ENCODE results near the gene CPHXL2. TPM values are rescaled to one million over a fixed set of nuclear protein-coding genes. Genes with fewer than 3 reads are reported as not detected.
A peak's percentile ranks its signal among the peaks of the same experiment; 100 is the strongest.

Gene CPHXL2
- total and polyA plus RNA-seq, 11 donors, result not detected

DNA sequence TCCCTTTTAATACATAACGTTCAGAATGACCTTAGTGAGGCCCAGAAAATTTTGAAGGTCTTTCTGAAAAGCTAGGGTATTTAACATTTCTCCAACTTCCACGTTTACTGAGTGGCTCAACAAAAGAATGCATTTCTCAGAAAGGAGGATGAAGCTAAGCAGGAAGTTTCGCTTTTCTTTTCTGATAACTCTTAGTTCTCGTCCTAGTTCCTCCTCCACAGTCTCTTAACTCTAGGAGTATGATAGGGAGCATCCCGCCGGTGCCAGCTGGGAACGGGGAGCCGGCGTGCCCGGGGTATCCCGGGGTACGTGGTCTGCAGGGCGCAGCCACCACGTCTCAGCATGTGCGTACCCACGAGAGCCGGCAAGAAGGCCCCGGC, 29.7 kb downstream of the CPHXL2 start:
- peak in 3 of 4 donors; percentile 25 to 45 (median 34) for ATAC-seq
- H3K9me3 ChIP-seq, result no peaks in the 10 kb centered on the region
- TF ChIP-seq CTCF (IDR thresholded peaks at IDR 0.05) (no peak), POLR2A (IDR thresholded peaks at IDR 0.05) (no peak)
- peaks cover 21 to 59% (median 43%) of the 10 kb centered on the region in 12 donors for H3K4me1 ChIP-seq
- H3K27ac ChIP-seq, result peak overlapping the region in 11 of 12 donors; percentile 94 to 99 (median 98)
- no peaks in the 10 kb centered on the region for H3K27me3 ChIP-seq
- intact Hi-C loops (cut with DNase I), result loop anchor here in 6 of 10 donors (1.0 to 10.0 kb wide), 4 partner anchors 24 to 118 kb away; partner anchors contain the start of gene ADAT1 (in 4 of the 6)
- peaks cover 0 to 40% (median 32%) of the 10 kb centered on the region in 9 donors for H3K36me3 ChIP-seq
- peak overlapping the region; percentile 85 to 99 (median 95) for H3K4me3 ChIP-seq
- no peak for DNase-seq
- WGBS, 4 donors, result 0 to 1% (median 0%) methylated on average over 11 to 18 of the region's 18 CpGs

DNA sequence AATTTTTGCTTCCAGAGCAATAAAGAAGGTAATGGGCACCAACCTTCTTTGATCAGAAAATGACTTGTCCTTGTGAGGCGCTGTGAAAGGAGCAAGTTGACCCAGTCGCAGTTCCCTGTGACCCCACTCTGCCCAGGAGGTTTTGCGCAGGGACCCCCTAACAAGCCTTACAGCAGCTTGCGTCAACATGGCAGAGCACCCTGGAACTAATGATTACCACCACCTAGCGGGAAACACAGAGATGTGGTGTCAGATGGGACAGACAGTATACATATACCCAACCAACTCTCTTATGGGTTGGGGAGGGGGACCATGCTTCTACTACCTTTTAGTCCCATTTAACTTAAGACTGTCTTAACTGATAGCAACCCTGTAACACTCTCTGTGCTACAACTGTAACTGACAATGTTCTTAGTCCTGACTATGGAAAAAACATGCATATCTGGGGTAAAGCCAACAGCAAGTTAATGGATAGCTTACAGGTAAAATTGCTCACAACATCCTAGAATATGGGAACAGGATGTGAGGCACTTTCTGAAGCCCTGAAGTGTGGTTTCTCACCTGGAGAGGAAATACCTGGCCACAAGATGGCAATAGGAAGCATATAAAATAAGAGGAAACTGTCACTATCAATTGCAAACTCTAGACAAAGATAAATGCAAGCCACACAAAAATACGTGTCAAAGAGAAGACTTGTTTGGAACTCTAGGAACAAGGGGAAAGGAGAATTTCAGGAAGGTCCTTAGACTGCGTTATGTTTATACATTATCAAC, 32.4 kb downstream of the CPHXL2 start:
- ATAC-seq (no peak), DNase-seq (no peak)
- Histone ChIP-seq H3K27me3 (no peaks in the 10 kb centered on the region), H3K9me3 (no peaks in the 10 kb centered on the region), H3K4me1 (peaks cover 5 to 34% (median 22%) of the 10 kb centered on the region in 12 donors), H3K4me3 (no peak overlapping the region), H3K27ac (peak overlapping the region in 1 of 12 donors; percentile 33), H3K36me3 (peaks cover 0 to 67% (median 55%) of the 10 kb centered on the region in 9 donors)
- 83 to 87% (median 85%) methylated on average over 7 of the region's 7 CpGs for WGBS, 4 donors
- TF ChIP-seq POLR2A (IDR thresholded peaks at IDR 0.05) (no peak), CTCF (IDR thresholded peaks at IDR 0.05) (no peak)
- intact Hi-C loops (cut with DNase I), result loop anchor here in 2 of 10 donors (5.0 to 10.0 kb wide), 2 partner anchors 118 to 120 kb away; no protein-coding TSS in a partner anchor

GRCh38 chr16:75640598-75640997, 36.2 kb downstream of the CPHXL2 start:
- no peak overlapping the region for H3K4me3 ChIP-seq
- H3K9me3 ChIP-seq, result no peaks in the 10 kb centered on the region
- H3K27me3 ChIP-seq, result no peaks in the 10 kb centered on the region
- H3K4me1 ChIP-seq, result peaks cover 3 to 18% (median 10%) of the 10 kb centered on the region in 12 donors
- no peak for ATAC-seq
- peaks cover 0 to 100% (median 93%) of the 10 kb centered on the region in 9 donors for H3K36me3 ChIP-seq
- TF ChIP-seq POLR2A (IDR thresholded peaks at IDR 0.05), result no peak
- TF ChIP-seq CTCF (IDR thresholded peaks at IDR 0.05), result no peak
- intact Hi-C loops (cut with DNase I), result loop anchor here in 1 of 10 donors (10.0 kb wide), 1 partner anchor 124 kb away; no protein-coding TSS in a partner anchor
- no peak overlapping the region for H3K27ac ChIP-seq
- no peak for DNase-seq
- WGBS, 4 donors, result 86 to 92% (median 90%) methylated on average over 6 of the region's 6 CpGs

GRCh38 chr16:75635036-75635435, 41.8 kb downstream of the CPHXL2 start:
- no peaks in the 10 kb centered on the region for H3K4me1 ChIP-seq
- 70 to 91% (median 89%) methylated on average over 3 of the region's 3 CpGs for WGBS, 4 donors
- intact Hi-C loops (cut with DNase I), result no loop called here

More at GRCh38 chr16:75635036-75635435, 41.8 kb downstream of the CPHXL2 start:
- Histone ChIP-seq H3K9me3 (no peaks in the 10 kb centered on the region), H3K4me3 (no peak overlapping the region), H3K27ac (no peak overlapping the region), H3K36me3 (peaks cover 2 to 100% (median 100%) of the 10 kb centered on the region in 9 donors), H3K27me3 (no peaks in the 10 kb centered on the region)
- DNase-seq (no peak), ATAC-seq (no peak)
- no peak for TF ChIP-seq CTCF (IDR thresholded peaks at IDR 0.05)
- no peak for TF ChIP-seq POLR2A (IDR thresholded peaks at IDR 0.05)
